ENCODE measurements around the gene BEND7. TPM values are rescaled to one million over a fixed set of nuclear protein-coding genes. Genes with fewer than 3 reads are reported as not detected.

BEND7 gene
- total and polyA plus RNA-seq, 2 of the 8 experiments (the other 6 are each of a cell fraction or from before 2014, with no cell fraction given), result 1.9 to 8.2 TPM

DNA sequence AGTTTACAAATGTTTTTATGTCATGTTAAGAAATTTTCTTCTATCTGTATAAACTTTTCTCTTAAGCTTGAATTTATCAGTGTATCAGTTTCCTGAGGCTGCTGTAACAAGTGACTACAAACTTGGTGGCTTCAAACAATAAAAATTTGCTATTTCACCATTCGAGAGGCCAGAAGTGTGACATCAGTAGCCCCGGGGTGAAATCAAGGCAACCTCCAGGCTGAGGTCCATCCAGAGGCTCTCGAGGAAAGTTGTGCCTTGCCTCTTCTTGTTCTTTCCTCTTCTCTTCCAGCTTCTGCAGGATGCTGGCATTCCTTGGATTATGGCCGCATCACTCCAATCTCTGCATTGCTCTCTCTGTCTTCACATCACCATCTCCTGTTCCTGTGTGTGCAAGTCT lies 6.5 kb upstream of the BEND7 start:
- TF ChIP-seq, protein P1, sequence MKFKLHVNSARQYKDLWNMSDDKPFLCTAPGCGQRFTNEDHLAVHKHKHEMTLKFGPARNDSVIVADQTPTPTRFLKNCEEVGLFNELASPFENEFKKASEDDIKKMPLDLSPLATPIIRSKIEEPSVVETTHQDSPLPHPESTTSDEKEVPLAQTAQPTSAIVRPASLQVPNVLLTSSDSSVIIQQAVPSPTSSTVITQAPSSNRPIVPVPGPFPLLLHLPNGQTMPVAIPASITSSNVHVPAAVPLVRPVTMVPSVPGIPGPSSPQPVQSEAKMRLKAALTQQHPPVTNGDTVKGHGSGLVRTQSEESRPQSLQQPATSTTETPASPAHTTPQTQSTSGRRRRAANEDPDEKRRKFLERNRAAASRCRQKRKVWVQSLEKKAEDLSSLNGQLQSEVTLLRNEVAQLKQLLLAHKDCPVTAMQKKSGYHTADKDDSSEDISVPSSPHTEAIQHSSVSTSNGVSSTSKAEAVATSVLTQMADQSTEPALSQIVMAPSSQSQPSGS (IDR thresholded peaks at IDR 0.05; ENCODE audit: low read length), result no peak
- TF ChIP-seq, protein P2, sequence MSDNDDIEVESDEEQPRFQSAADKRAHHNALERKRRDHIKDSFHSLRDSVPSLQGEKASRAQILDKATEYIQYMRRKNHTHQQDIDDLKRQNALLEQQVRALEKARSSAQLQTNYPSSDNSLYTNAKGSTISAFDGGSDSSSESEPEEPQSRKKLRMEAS (IDR thresholded peaks at IDR 0.05), result no peak
- no peak for TF ChIP-seq SRF (IDR thresholded peaks at IDR 0.05; ENCODE audit: low read depth, low read length)
- no peak for TF ChIP-seq EZH2 (IDR thresholded peaks at IDR 0.05; ENCODE audit: low read depth, low read length, severe bottlenecking)
- no peak for TF ChIP-seq HDAC6 (IDR thresholded peaks at IDR 0.05; ENCODE audit: low read depth, low read length)
- TF ChIP-seq NANOG (IDR thresholded peaks at IDR 0.05; ENCODE audit: insufficient read depth, low read depth, low read length, poor library complexity, severe bottlenecking), result no peak
- no peak for TF ChIP-seq EGR1 (IDR thresholded peaks at IDR 0.05; ENCODE audit: borderline replicate concordance, low read depth, low read length)
- no peak for TF ChIP-seq CREB1 (IDR thresholded peaks at IDR 0.05)
- TF ChIP-seq YY1 (IDR thresholded peaks at IDR 0.05; ENCODE audit: low read depth, low read length), result no peak
- no peak for TF ChIP-seq ZNF274 (IDR thresholded peaks at IDR 0.05; ENCODE audit: borderline replicate concordance, extremely low read depth, low read length)
- TF ChIP-seq BRCA1 (IDR thresholded peaks at IDR 0.05; ENCODE audit: low read depth, low read length), result no peak
- TF ChIP-seq BACH1 (IDR thresholded peaks at IDR 0.05; ENCODE audit: low read length), result no peak
- CTCF ChIA-PET (ENCODE audit: partially characterized antibody), result interaction anchor here (0.6 to 4.3 kb wide), 10 partner anchors 12 to 163 kb away, joined by 3 to 25 read pairs (median 7); no protein-coding TSS in a partner anchor
- H3K18ac ChIP-seq (ENCODE audit: extremely low read depth, low read length), result no peak overlapping the region
- no peak overlapping the region for H3K9ac ChIP-seq (replicated peaks in 1 of 4; ENCODE audit: extremely low read depth in 1 of 4, low read depth in 3 of 4, low read length in 3 of 4)
- H3K4me2 ChIP-seq (ENCODE audit: insufficient read depth in 1 of 2, low read depth in 2 of 2, low read length in 2 of 2), result no peak overlapping the region
- no peak overlapping the region for H3K56ac ChIP-seq (replicated peaks; ENCODE audit: insufficient read length, low read depth, low read length)
- H2BK12ac ChIP-seq (ENCODE audit: low read depth, low read length), result no peak overlapping the region
- no peaks in the 10 kb centered on the region for H3K79me1 ChIP-seq (ENCODE audit: low read depth, low read length)
- no peaks in the 10 kb centered on the region for H3K36me3 ChIP-seq (ENCODE audit: control insufficient read depth in 2 of 4, insufficient read depth in 4 of 4, low read length in 3 of 4)
- peaks cover 0 to 3% (median under 1%) of the 10 kb centered on the region in 4 experiments; a peak in 5 of 7 replicates for H3K27me3 ChIP-seq (replicated peaks in 1 of 4; ENCODE audit: control insufficient read depth in 3 of 4, extremely low read depth in 1 of 4, insufficient read depth in 3 of 4, low read length in 3 of 4)
- H3K4me3 ChIP-seq (ENCODE audit: extremely low read depth in 1 of 4, insufficient read depth in 2 of 4, low read depth in 3 of 4, low read length in 4 of 4), result no peak overlapping the region
- no peak for DNase-seq (ENCODE audit: low read depth in 1 of 2, low spot score in 2 of 2)
- no peak overlapping the region for H4K8ac ChIP-seq (ENCODE audit: extremely low read depth, insufficient read depth, low read length)
- H3K9me3 ChIP-seq (ENCODE audit: insufficient read depth in 2 of 2, low read depth in 1 of 2, low read length in 1 of 2), result no peaks in the 10 kb centered on the region; a peak in 1 of 4 replicates
- H2BK120ac ChIP-seq (replicated peaks; ENCODE audit: low read depth, low read length), result no peak overlapping the region
- no peak overlapping the region for H4K91ac ChIP-seq (replicated peaks; ENCODE audit: insufficient read length, low read length)
- H2AK5ac ChIP-seq (ENCODE audit: low read depth, low read length), result no peak overlapping the region
- no peak overlapping the region for H2AFZ ChIP-seq (ENCODE audit: low read length)
- POLR2A ChIA-PET (ENCODE audit: partially characterized antibody), result no interaction called here
- no peaks in the 10 kb centered on the region for H3K23me2 ChIP-seq (ENCODE audit: low read depth, low read length)
- no peak overlapping the region for H2BK5ac ChIP-seq (ENCODE audit: low read depth, low read length)
- no peak overlapping the region for H4K5ac ChIP-seq (ENCODE audit: insufficient read length, low read depth, low read length)
- no peak overlapping the region for H3K14ac ChIP-seq (ENCODE audit: insufficient read length)
- H3K23ac ChIP-seq (ENCODE audit: insufficient read length), result no peak overlapping the region
- no peak overlapping the region for H2BK15ac ChIP-seq (ENCODE audit: low read length)
- H4K20me1 ChIP-seq (replicated peaks in 1 of 2; ENCODE audit: control insufficient read depth in 1 of 2, insufficient read depth in 2 of 2, low read length in 2 of 2), result no peaks in the 10 kb centered on the region
- H2BK20ac ChIP-seq (ENCODE audit: low read length), result no peak overlapping the region
- no peaks in the 10 kb centered on the region; a peak in 1 of 7 replicates for H3K4me1 ChIP-seq (replicated peaks in 1 of 4; ENCODE audit: control insufficient read depth in 3 of 4, insufficient read depth in 4 of 4, low read length in 3 of 4)
- 85% methylated on average over 4 of the region's 4 CpGs; no CpG with 5 or more reads in 1 of the 2 experiments for WGBS, 2 experiments (ENCODE audit: extremely low coverage in 1 of 2, insufficient coverage in 1 of 2, insufficient read length in 1 of 2, insufficient replicate concordance in 2 of 2, low coverage in 1 of 2, low lambda C conversion rate in 2 of 2, missing lambda C conversion rate in 1 of 2)
- no peaks in the 10 kb centered on the region for H3K79me2 ChIP-seq (ENCODE audit: control insufficient read depth in 1 of 2, insufficient read depth in 2 of 2, low read length in 2 of 2)
- H3K4ac ChIP-seq (replicated peaks; ENCODE audit: insufficient read length, low read depth, low read length), result no peak overlapping the region
- FAIRE-seq, result no peak
- no peak overlapping the region for H3K27ac ChIP-seq (ENCODE audit: low read depth, low read length)
